Measurements from ENCODE around the gene ADK. TPM values are rescaled to one million over a fixed set of nuclear protein-coding genes. Genes with fewer than 3 reads are reported as not detected.

The ADK gene
- total RNA-seq, 1 experiment from 2014 or later, result 26.8 TPM

GRCh38 chr10:74223755-74224529 lies 72.9 kb downstream of the ADK start:
- Histone ChIP-seq H4K8ac (replicated peaks; ENCODE audit: insufficient read length, low read depth, low read length) (no peak overlapping the region), H3K27ac (ENCODE audit: insufficient read length, low read depth, low read length) (no peak overlapping the region), H2BK120ac (ENCODE audit: low read depth, low read length, poor library complexity, severe bottlenecking) (no peak overlapping the region), H2BK5ac (ENCODE audit: insufficient read length, low read length) (no peak overlapping the region), H3K23ac (ENCODE audit: insufficient read length, low read depth, low read length) (no peak overlapping the region), H4K20me1 (ENCODE audit: control insufficient read depth, insufficient read depth, insufficient read length) (no peaks in the 10 kb centered on the region), H3K18ac (ENCODE audit: insufficient read length, low read depth, low read length) (no peak overlapping the region), H3K79me2 (ENCODE audit: insufficient read depth, low read length) (no peaks in the 10 kb centered on the region), H3K56ac (ENCODE audit: insufficient read length, low read depth, low read length) (no peak overlapping the region), H3K14ac (ENCODE audit: insufficient read depth, low read length) (no peak overlapping the region), H3K4me2 (ENCODE audit: insufficient read depth, insufficient read length, low read length) (no peak overlapping the region), H3K9ac (ENCODE audit: extremely low read depth, insufficient read length, low read length) (no peak overlapping the region), H2AK5ac (ENCODE audit: insufficient read length, low read length) (no peak overlapping the region), H3K79me1 (ENCODE audit: insufficient read depth, low read depth, low read length, poor library complexity, severe bottlenecking) (no peaks in the 10 kb centered on the region), H3K23me2 (ENCODE audit: insufficient read length, low read depth, low read length, poor library complexity, severe bottlenecking) (no peaks in the 10 kb centered on the region), H3K9me3 (ENCODE audit: control insufficient read depth, low read depth, low read length) (no peaks in the 10 kb centered on the region), H2BK20ac (ENCODE audit: low read depth, low read length, poor library complexity, severe bottlenecking) (no peak overlapping the region), H2AFZ (ENCODE audit: low read length) (no peak overlapping the region), H3K27me3 (ENCODE audit: insufficient read depth, low read length) (no peaks in the 10 kb centered on the region), H4K5ac (ENCODE audit: insufficient read length, low read depth, low read length) (no peak overlapping the region), H3K4me1 (ENCODE audit: insufficient read depth, low read length) (no peaks in the 10 kb centered on the region; the same call in 1 of the 2 replicates), H2BK12ac (ENCODE audit: insufficient read length, low read depth, low read length) (no peak overlapping the region), H4K91ac (ENCODE audit: insufficient read length, low read depth, low read length) (no peak overlapping the region), H3K4ac (ENCODE audit: low read depth, low read length) (no peak overlapping the region), H3T11ph (ENCODE audit: low read length) (no peak overlapping the region), H2BK15ac (ENCODE audit: low read depth, low read length) (no peak overlapping the region)
- Mint-ChIP-seq H3K27me3 (ENCODE audit: low read depth) (no peaks in the 10 kb centered on the region), H3K36me3 (ENCODE audit: insufficient read depth in 1 of 3, low read depth in 3 of 3) (0 out of 7 replicates have a peak, but pooled peaks cover 0 to 1% (median 0%) of the 10 kb centered on the region in 3 experiments), H3K4me3 (no peak overlapping the region), H3K27ac (peak overlapping the region in 2 of 3 experiments; percentile 34 to 65; a peak in 1 of 7 replicates), H3K9me3 (no peaks in the 10 kb centered on the region; a peak in 1 of 5 replicates), H3K4me1 (no peaks in the 10 kb centered on the region)
- TF ChIP-seq CTCF (conservative IDR thresholded peaks at IDR 0.05), result no peak
- WGBS (ENCODE audit: extremely low coverage, insufficient read length, low lambda C conversion rate), result no CpG with 5 or more reads among the region's 9 CpGs
- no peak for DNase-seq
